Stimulated activated CD8-positive, alpha-beta memory T cell treated with anti-CD3 and anti-CD28 coated beads, Interleukin-12 subunit alpha, Interleukin-12 subunit beta, amount 100 ng/mL, for 24 hours (primary cell): Measurements from ENCODE around the gene RCN2.

Experiments used
- DNase-seq: peaks from one replicate; pipeline ENCODE4 v3.0.0-alpha.2; 2020; ENCODE audit errors: extremely low read depth

The RCN2 gene

GRCh38 chr15:76994496-76994895 lies 62.9 kb downstream of the RCN2 start:
- DNase-seq: no peak

GRCh38 chr15:76994971-76995945 lies 63.7 kb downstream of the RCN2 start, which contains the start of gene PSTPIP1:
PSTPIP1 (plus strand) TSS chr15:76995126; CDS start chr15:76995574, 448 bp downstream.
- DNase-seq: no peak

- DNase-seq: no peak
Observed at GRCh38 chr15:76996076-76996525, 64.6 kb downstream of the RCN2 start.

- no peak for DNase-seq
Observed at GRCh38 chr15:76996526-76997401, 65.2 kb downstream of the RCN2 start.

- no peak for DNase-seq
Observed at GRCh38 chr15:76998663-76999285, 67.2 kb downstream of the RCN2 start.

GRCh38 chr15:76999996-77000395 lies 68.4 kb downstream of the RCN2 start:
- DNase-seq: no peak

GRCh38 chr15:77001351-77001750 lies 69.8 kb downstream of the RCN2 start:
- no peak for DNase-seq

GRCh38 chr15:77001966-77002365 lies 70.4 kb downstream of the RCN2 start:
- DNase-seq: no peak

GRCh38 chr15:77002436-77002835 lies 70.9 kb downstream of the RCN2 start:
- DNase-seq: no peak

- peak; percentile 53 for DNase-seq
Observed at GRCh38 chr15:77002954-77003912, 71.7 kb downstream of the RCN2 start.
